K562 (cell line): Measurements from ENCODE around the gene AKT3. TPM values are rescaled to one million over a fixed set of nuclear protein-coding genes. Genes with fewer than 3 reads are reported as not detected.

Source experiments
- ATAC-seq: fragments of 200-7000 bp; cut with Tn5 transposase; 3 replicates; pipeline ENCODE4 v1.9.1; 2020; ENCODE audit warnings: moderate library complexity
- BruUV-seq: library from RNA; stranded (reverse); fragments of 400-500 nt; replicated peaks from 2 replicates; lab custom pipeline; 2021; lab: Mats Ljungman, UMichigan
- CTCF ChIA-PET: fragments of 300-600 bp; formaldehyde crosslinking; extraction: SDS; loops from one replicate; lab custom pipeline; 2021; ENCODE audit warnings: low intra/inter-chr PET ratio; lab: Yijun Ruan, JAX
- POLR2A ChIA-PET: fragments of 300-600, 350-650 bp; sonication (Branson Sonifier 250); formaldehyde crosslinking; extraction: SDS; loops from one replicate; lab custom pipeline; 2021; ENCODE audit warnings: antibody characterized with exemption, inconsistent platforms; lab: Yijun Ruan, JAX
- DNase-seq, 4 experiments: peaks; one replicate each; pipeline versions ENCODE4 v3.0.0 to v3.0.0-alpha.2; 2011 to 2018; ENCODE audit warnings: low spot score in 3 of 4, mixed read lengths in 3 of 4; ENCODE audit errors: extremely low read depth in 1 of 4
- FAIRE-seq: peaks from 2 replicates; lab custom pipeline; 2011; peaks lifted over from hg19 to GRCh38; lab: Jason Lieb, UNC
- H2AFZ ChIP-seq: 2 replicates; pipeline ENCODE4 v1.6.0; 2011; ENCODE audit warnings: low read depth, low read length, control low read depth, inconsistent platforms
- H3K27ac ChIP-seq: fragments of 200-600 bp; 3 replicates; pipeline ENCODE4 v1.8.0; 2011; ENCODE audit warnings: low read depth, mild to moderate bottlenecking, control low read depth, inconsistent platforms, low read length, moderate library complexity, mixed read lengths; ENCODE audit errors: extremely low read depth
- H3K27me3 ChIP-seq, 2 experiments: fragments of 300-600 bp in 1 of 2; 2 replicates in 1 of 2; 3 replicates in 1 of 2; pipeline versions ENCODE4 v1.6.0 to v1.8.0; 2011; ENCODE audit warnings: inconsistent platforms in 2 of 2, low read length in 2 of 2, mild to moderate bottlenecking in 1 of 2, mixed read lengths in 1 of 2, moderate library complexity in 1 of 2; ENCODE audit not compliant: control insufficient read depth in 2 of 2, insufficient read depth in 2 of 2
- H3K36me3 ChIP-seq: fragments of 300-600 bp; 3 replicates; pipeline ENCODE4 v1.8.0; 2011; ENCODE audit warnings: mild to moderate bottlenecking, low read length, inconsistent platforms; ENCODE audit not compliant: control insufficient read depth, insufficient read depth
- H3K4me1 ChIP-seq, 2 experiments: fragments of 200-600 bp in 1 of 2; replicated peaks in 1 of 2; 2 replicates in 1 of 2; 3 replicates in 1 of 2; pipeline versions ENCODE4 v1.5.1 to v1.8.0; 2011; ENCODE audit warnings: inconsistent platforms in 2 of 2, low read length in 2 of 2, mild to moderate bottlenecking in 1 of 2, mixed read lengths in 1 of 2, moderate library complexity in 1 of 2; ENCODE audit not compliant: control insufficient read depth in 2 of 2, insufficient read depth in 2 of 2
- H3K4me2 ChIP-seq: 2 replicates; pipeline ENCODE4 v1.6.1; 2011; ENCODE audit warnings: low read length, control low read depth, inconsistent platforms, mixed read lengths; ENCODE audit not compliant: insufficient read depth
- H3K4me3 ChIP-seq: fragments of 200-600 bp; sonication (generic), shearing (Covaris generic); 2 replicates; pipeline ENCODE4 v1.5.1; 2016; ENCODE audit warnings: control low read depth, inconsistent platforms
- H3K79me2 ChIP-seq: fragments of 200-600 bp; 3 replicates; pipeline ENCODE4 v1.8.0; 2011; ENCODE audit warnings: low read length, inconsistent platforms; ENCODE audit not compliant: control insufficient read depth, insufficient read depth
- H3K9ac ChIP-seq, 2 experiments: 2 replicates each; pipeline versions ENCODE4 v1.6.0 to v1.6.1; 2011; ENCODE audit warnings: low read depth in 2 of 2, low read length in 2 of 2, control low read depth in 1 of 2, inconsistent platforms in 1 of 2, mild to moderate bottlenecking in 1 of 2, mixed read lengths in 1 of 2; ENCODE audit not compliant: insufficient read depth in 1 of 2
- H3K9me1 ChIP-seq: one replicate; pipeline ENCODE4 v1.6.0; 2011; ENCODE audit warnings: inconsistent platforms, mild to moderate bottlenecking, low read length, moderate library complexity; ENCODE audit not compliant: control insufficient read depth, insufficient read depth
- H3K9me3 ChIP-seq: replicated peaks from 2 replicates; pipeline ENCODE4 v1.5.1; 2011; ENCODE audit warnings: low read depth, low read length, inconsistent platforms; ENCODE audit not compliant: control insufficient read depth, insufficient read depth
- H4K20me1 ChIP-seq: replicated peaks from 2 replicates; pipeline ENCODE4 v1.6.1; 2011; ENCODE audit warnings: low read length, inconsistent platforms, mixed read lengths; ENCODE audit not compliant: control insufficient read depth, insufficient read depth
- CEBPG ChIP-seq, 3 experiments: fragments of 200-800 bp in 1 of 3; sonication (Bioruptor generic) in 1 of 3; sonication (generic) in 1 of 3; formaldehyde crosslinking in 1 of 3; IDR thresholded peaks in 2 of 3; conservative IDR thresholded peaks in 1 of 3; 2 replicates each; pipeline versions ENCODE4 v1.6.1 to v1.8.0; 2016 to 2022; ENCODE audit warnings: missing compliant biosample characterization in 2 of 3, missing genetic modification characterization in 2 of 3, mild to moderate bottlenecking in 1 of 3, missing genetic modification reagents in 1 of 3
- ESRRA ChIP-seq: fragments of 450-650 bp; IDR thresholded peaks from 2 replicates; pipeline ENCODE4 v1.6.1; 2014; ENCODE audit warnings: low read depth, mild to moderate bottlenecking, moderate library complexity, borderline replicate concordance
- GATAD2B ChIP-seq: fragments of 450-650 bp; IDR thresholded peaks from 2 replicates; pipeline ENCODE4 v1.6.1; 2017; ENCODE audit warnings: mild to moderate bottlenecking, borderline replicate concordance
- IFI16 ChIP-seq: fragments of 250-450 bp; sonication (Bioruptor Pico); IDR thresholded peaks from 2 replicates; pipeline ENCODE4 v2.1.2; 2022; ENCODE audit warnings: mild to moderate bottlenecking, inconsistent platforms
- NCOA1 ChIP-seq: fragments of 450-650 bp; IDR thresholded peaks from 2 replicates; pipeline ENCODE4 v1.6.1; 2016; ENCODE audit warnings: low read depth
- WGBS: fragments of 100-300 bp; shearing (Covaris generic); methylation state at CpG from one replicate; pipeline ENCODE4 v1.1.6; 2016; ENCODE audit warnings: low coverage, mixed read lengths; ENCODE audit not compliant: insufficient coverage; ENCODE audit errors: missing lambda C conversion rate; 5-methylcytosine and 5-hydroxymethylcytosine counted together
- in situ Hi-C: fragments of 300-500 bp; cut with MboI; formaldehyde crosslinking; loops from 4 replicates; pipeline ENCODE4 v1.15.0; 2018; ENCODE audit warnings: inconsistent platforms, mixed read lengths
- intact Hi-C: fragments of 100-400 bp; cut with micrococcal nuclease; formaldehyde crosslinking; loops from 2 replicates; pipeline ENCODE4 v1.14.2; 2022
- polyA plus RNA-seq, 8 experiments: library from polyadenylated mRNA; depleted of rRNA in 4 of 8; stranded (reverse) in 5 of 8; unstranded in 3 of 8; fragments of >200 nt; fragmentation: Nextera tagmentation in 2 of 8; fragmentation: Illumina TruSeq in 1 of 8; extraction: Ambion mirVana in 2 of 8; extraction: Trizol in 1 of 8; gene quantifications; 2 replicates each; pipeline versions ENCODE4 v1.2.1 to v1.2.3, GENCODE V29; 2011 to 2014; ENCODE audit warnings: inconsistent platforms in 1 of 8, missing spikeins in 1 of 8
- total RNA-seq, 7 experiments: library from RNA; depleted of rRNA in 6 of 7; stranded (reverse); fragments of >200 nt in 6 of 7; fragmentation: Illumina TruSeq in 2 of 7; extraction: Trizol in 2 of 7; gene quantifications; 2 replicates each; pipeline versions ENCODE4 v1.2.1 to v1.2.3, GENCODE V29; 2011 to 2021; ENCODE audit warnings: low replicate concordance in 1 of 7
- TF ChIP-seq, protein P1 (sequence below): fragments of 450-650 bp; IDR thresholded peaks from 2 replicates; pipeline ENCODE4 v1.6.1; 2016; ENCODE audit warnings: mild to moderate bottlenecking, moderate library complexity

Gene AKT3
- total and polyA plus RNA-seq, 9 of the 15 experiments (the other 6 are each of a cell fraction or from before 2014, with no cell fraction given) = 0.04 to 0.54 (median 0.18) TPM; not detected in 1

GRCh38 chr1:243523766-243524165 is 326.3 kb downstream of the AKT3 start:
- in situ Hi-C loops = no loop called here

More at GRCh38 chr1:243523766-243524165, 326.3 kb downstream of the AKT3 start:
- no TSS peak for BruUV-seq
- TF ChIP-seq NCOA1 (no peak), CEBPG (CRISPR knock-in tag; IDR thresholded peaks at IDR 0.05) (no peak), CEBPG (tag; conservative IDR thresholded peaks at IDR 0.05 in 1 of 2, IDR thresholded peaks at IDR 0.05 in 1 of 2) (no peak), ESRRA (no peak), GATAD2B (no peak), IFI16 (CRISPR knock-in tag) (no peak)
- TF ChIP-seq, protein P1, sequence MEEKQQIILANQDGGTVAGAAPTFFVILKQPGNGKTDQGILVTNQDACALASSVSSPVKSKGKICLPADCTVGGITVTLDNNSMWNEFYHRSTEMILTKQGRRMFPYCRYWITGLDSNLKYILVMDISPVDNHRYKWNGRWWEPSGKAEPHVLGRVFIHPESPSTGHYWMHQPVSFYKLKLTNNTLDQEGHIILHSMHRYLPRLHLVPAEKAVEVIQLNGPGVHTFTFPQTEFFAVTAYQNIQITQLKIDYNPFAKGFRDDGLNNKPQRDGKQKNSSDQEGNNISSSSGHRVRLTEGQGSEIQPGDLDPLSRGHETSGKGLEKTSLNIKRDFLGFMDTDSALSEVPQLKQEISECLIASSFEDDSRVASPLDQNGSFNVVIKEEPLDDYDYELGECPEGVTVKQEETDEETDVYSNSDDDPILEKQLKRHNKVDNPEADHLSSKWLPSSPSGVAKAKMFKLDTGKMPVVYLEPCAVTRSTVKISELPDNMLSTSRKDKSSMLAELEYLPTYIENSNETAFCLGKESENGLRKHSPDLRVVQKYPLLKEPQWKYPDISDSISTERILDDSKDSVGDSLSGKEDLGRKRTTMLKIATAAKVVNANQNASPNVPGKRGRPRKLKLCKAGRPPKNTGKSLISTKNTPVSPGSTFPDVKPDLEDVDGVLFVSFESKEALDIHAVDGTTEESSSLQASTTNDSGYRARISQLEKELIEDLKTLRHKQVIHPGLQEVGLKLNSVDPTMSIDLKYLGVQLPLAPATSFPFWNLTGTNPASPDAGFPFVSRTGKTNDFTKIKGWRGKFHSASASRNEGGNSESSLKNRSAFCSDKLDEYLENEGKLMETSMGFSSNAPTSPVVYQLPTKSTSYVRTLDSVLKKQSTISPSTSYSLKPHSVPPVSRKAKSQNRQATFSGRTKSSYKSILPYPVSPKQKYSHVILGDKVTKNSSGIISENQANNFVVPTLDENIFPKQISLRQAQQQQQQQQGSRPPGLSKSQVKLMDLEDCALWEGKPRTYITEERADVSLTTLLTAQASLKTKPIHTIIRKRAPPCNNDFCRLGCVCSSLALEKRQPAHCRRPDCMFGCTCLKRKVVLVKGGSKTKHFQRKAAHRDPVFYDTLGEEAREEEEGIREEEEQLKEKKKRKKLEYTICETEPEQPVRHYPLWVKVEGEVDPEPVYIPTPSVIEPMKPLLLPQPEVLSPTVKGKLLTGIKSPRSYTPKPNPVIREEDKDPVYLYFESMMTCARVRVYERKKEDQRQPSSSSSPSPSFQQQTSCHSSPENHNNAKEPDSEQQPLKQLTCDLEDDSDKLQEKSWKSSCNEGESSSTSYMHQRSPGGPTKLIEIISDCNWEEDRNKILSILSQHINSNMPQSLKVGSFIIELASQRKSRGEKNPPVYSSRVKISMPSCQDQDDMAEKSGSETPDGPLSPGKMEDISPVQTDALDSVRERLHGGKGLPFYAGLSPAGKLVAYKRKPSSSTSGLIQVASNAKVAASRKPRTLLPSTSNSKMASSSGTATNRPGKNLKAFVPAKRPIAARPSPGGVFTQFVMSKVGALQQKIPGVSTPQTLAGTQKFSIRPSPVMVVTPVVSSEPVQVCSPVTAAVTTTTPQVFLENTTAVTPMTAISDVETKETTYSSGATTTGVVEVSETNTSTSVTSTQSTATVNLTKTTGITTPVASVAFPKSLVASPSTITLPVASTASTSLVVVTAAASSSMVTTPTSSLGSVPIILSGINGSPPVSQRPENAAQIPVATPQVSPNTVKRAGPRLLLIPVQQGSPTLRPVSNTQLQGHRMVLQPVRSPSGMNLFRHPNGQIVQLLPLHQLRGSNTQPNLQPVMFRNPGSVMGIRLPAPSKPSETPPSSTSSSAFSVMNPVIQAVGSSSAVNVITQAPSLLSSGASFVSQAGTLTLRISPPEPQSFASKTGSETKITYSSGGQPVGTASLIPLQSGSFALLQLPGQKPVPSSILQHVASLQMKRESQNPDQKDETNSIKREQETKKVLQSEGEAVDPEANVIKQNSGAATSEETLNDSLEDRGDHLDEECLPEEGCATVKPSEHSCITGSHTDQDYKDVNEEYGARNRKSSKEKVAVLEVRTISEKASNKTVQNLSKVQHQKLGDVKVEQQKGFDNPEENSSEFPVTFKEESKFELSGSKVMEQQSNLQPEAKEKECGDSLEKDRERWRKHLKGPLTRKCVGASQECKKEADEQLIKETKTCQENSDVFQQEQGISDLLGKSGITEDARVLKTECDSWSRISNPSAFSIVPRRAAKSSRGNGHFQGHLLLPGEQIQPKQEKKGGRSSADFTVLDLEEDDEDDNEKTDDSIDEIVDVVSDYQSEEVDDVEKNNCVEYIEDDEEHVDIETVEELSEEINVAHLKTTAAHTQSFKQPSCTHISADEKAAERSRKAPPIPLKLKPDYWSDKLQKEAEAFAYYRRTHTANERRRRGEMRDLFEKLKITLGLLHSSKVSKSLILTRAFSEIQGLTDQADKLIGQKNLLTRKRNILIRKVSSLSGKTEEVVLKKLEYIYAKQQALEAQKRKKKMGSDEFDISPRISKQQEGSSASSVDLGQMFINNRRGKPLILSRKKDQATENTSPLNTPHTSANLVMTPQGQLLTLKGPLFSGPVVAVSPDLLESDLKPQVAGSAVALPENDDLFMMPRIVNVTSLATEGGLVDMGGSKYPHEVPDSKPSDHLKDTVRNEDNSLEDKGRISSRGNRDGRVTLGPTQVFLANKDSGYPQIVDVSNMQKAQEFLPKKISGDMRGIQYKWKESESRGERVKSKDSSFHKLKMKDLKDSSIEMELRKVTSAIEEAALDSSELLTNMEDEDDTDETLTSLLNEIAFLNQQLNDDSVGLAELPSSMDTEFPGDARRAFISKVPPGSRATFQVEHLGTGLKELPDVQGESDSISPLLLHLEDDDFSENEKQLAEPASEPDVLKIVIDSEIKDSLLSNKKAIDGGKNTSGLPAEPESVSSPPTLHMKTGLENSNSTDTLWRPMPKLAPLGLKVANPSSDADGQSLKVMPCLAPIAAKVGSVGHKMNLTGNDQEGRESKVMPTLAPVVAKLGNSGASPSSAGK = no peak
- POLR2A ChIA-PET = interaction anchor here (0.6 kb wide), 2 partner anchors 17 to 659 kb away, joined by 3 read pairs; no protein-coding TSS in a partner anchor
- 0% methylated on average over 5 of the region's 5 CpGs for WGBS
- CTCF ChIA-PET = no interaction called here
- no peak for ATAC-seq
- no peak overlapping the region for H3K4me2 ChIP-seq
- H3K27ac ChIP-seq = no peak overlapping the region
- H3K36me3 ChIP-seq = no peaks in the 10 kb centered on the region
- no peak for DNase-seq
- no peaks in the 10 kb centered on the region for H3K9me3 ChIP-seq
- H3K9me1 ChIP-seq = no peaks in the 10 kb centered on the region
- H3K9ac ChIP-seq = no peak overlapping the region
- no peaks in the 10 kb centered on the region for H4K20me1 ChIP-seq
- H3K4me3 ChIP-seq = no peak overlapping the region
- no peak for FAIRE-seq
- H2AFZ ChIP-seq = no peak overlapping the region
- H3K4me1 ChIP-seq = no peaks in the 10 kb centered on the region
- no peaks in the 10 kb centered on the region for H3K27me3 ChIP-seq
- intact Hi-C loops = no loop called here
- no peaks in the 10 kb centered on the region for H3K79me2 ChIP-seq
